Transverse colon (tissue), 4 donors: ENCODE results near the gene CRYGN. TPM values are rescaled to one million over a fixed set of nuclear protein-coding genes. Genes with fewer than 3 reads are reported as not detected.
A peak's percentile ranks its signal among the peaks of the same experiment; 100 is the strongest.

ENCODE experiments used
- DNase-seq: peaks from one replicate; pipeline ENCODE4 v3.0.0-alpha.2; 2019
- H3K27ac ChIP-seq, 4 donors: fragments of 200-600 bp; sonication (generic); 2 replicates each; pipeline ENCODE4 v1.5.1; 2016 to 2018; ENCODE audit warnings: inconsistent platforms in 4 of 4
- H3K27me3 ChIP-seq: fragments of 200-600 bp; sonication (generic); 2 replicates; pipeline ENCODE4 v1.5.1; 2017; ENCODE audit warnings: inconsistent platforms
- H3K36me3 ChIP-seq, 4 donors: fragments of 200-600 bp; sonication (generic); 2 replicates each; pipeline ENCODE4 v1.5.1; 2017 to 2019; ENCODE audit warnings: inconsistent platforms in 4 of 4
- H3K4me1 ChIP-seq, 4 donors: fragments of 200-600 bp; sonication (generic); 2 replicates each; pipeline ENCODE4 v1.5.1; 2017 to 2020; ENCODE audit warnings: inconsistent platforms in 4 of 4
- H3K4me3 ChIP-seq, 4 donors: fragments of 200-600 bp; sonication (generic); 1 replicate in 1 of 4; 2 replicates in 3 of 4; pipeline versions ENCODE4 v1.5.1 to v1.6.1; 2017 to 2019; ENCODE audit warnings: inconsistent platforms in 4 of 4
- H3K9me3 ChIP-seq, 2 donors: fragments of 200-600 bp; sonication (generic); 2 replicates each; pipeline ENCODE4 v1.5.1; 2017 to 2019; ENCODE audit warnings: inconsistent platforms in 2 of 2
- EP300 ChIP-seq: sonication (generic); formaldehyde crosslinking; IDR thresholded peaks from one replicate; pipeline ENCODE4 v1.6.1; 2017; ENCODE audit warnings: antibody characterized with exemption, low read depth
- POLR2A ChIP-seq: fragments of 450-650 bp; IDR thresholded peaks from one replicate; pipeline ENCODE4 v1.6.1; 2016; ENCODE audit warnings: antibody characterized with exemption, mild to moderate bottlenecking, moderate library complexity
- POLR2AphosphoS5 ChIP-seq, 3 donors: sonication (generic); formaldehyde crosslinking; IDR thresholded peaks; one replicate each; pipeline ENCODE4 v1.6.1; 2016; ENCODE audit warnings: antibody characterized with exemption in 3 of 3
- WGBS, 2 donors: methylation state at CpG; one replicate each; pipeline ENCODE4 v1.1.5; 2018; ENCODE audit warnings: low coverage in 1 of 2; 5-methylcytosine and 5-hydroxymethylcytosine counted together
- in situ Hi-C, 4 donors: fragments of 200-750 bp; cut with MboI; loops; one replicate each; pipeline versions ENCODE4 v1.15.0 to v1.15.1; 2017; ENCODE audit warnings: low sequenced_read_pairs in 3 of 4, low pct_ligation_motif_present in 1 of 4, low pct_unique_long_range_greater_than_20kb in 1 of 4
- intact Hi-C: fragments of 100-400 bp; cut with DNase I; formaldehyde crosslinking; loops from one replicate; pipeline ENCODE4 v1.15.1; 2023; ENCODE audit warnings: low total_unique reads
- total RNA-seq, 4 donors: library from RNA; depleted of rRNA; stranded (reverse); fragments of >200 nt; gene quantifications; one replicate each; pipeline ENCODE4 v1.1.0, GENCODE V29; 2016
- TF ChIP-seq, protein P1 (sequence below), 5 experiments: fragments of 200-600 bp in 3 of 5; fragments of 450-650 bp in 2 of 5; sonication (generic) in 3 of 5; IDR thresholded peaks; 1 replicate in 2 of 5; 2 replicates in 3 of 5; pipeline ENCODE4 v1.5.1; 2016 to 2017; ENCODE audit warnings: antibody characterized with exemption in 5 of 5, inconsistent platforms in 3 of 5, mild to moderate bottlenecking in 2 of 5, moderate library complexity in 1 of 5

CRYGN gene
- total RNA-seq, 4 donors from 2014 or later = not detected

DNA sequence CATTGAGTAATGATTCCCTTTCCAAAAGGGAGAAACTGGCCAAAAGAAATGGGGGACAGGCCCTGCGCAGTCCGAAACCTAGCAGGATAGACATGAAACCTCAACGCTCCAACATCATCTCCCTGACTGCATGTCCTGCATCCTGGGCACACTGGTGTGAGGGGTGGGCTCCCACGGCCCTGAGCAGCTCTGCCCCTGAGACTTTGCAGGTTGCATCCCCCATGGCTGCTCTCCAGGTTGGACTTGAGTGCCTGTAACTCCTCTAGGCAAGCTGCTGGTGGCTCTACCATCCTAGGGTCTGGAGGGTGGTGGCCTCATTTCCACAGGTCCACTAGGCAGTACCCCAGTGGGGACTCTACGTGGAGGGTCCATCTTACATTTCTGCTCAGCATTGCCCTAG, 16.3 kb upstream of the CRYGN start:
- Histone ChIP-seq H3K4me3 (no peak overlapping the region), H3K4me1 (peaks cover 17 to 24% (median 22%) of the 10 kb centered on the region in 4 donors), H3K27ac (no peak overlapping the region), H3K36me3 (no peaks in the 10 kb centered on the region), H3K9me3 (no peaks in the 10 kb centered on the region), H3K27me3 (no peaks in the 10 kb centered on the region)
- no peak for DNase-seq
- in situ Hi-C loops = loop anchor here in 1 of 4 donors (25.0 kb wide), 1 partner anchor 281 kb away; no protein-coding TSS in a partner anchor
- TF ChIP-seq POLR2A = no peak
- TF ChIP-seq EP300 = no peak
- TF ChIP-seq, protein P1, sequence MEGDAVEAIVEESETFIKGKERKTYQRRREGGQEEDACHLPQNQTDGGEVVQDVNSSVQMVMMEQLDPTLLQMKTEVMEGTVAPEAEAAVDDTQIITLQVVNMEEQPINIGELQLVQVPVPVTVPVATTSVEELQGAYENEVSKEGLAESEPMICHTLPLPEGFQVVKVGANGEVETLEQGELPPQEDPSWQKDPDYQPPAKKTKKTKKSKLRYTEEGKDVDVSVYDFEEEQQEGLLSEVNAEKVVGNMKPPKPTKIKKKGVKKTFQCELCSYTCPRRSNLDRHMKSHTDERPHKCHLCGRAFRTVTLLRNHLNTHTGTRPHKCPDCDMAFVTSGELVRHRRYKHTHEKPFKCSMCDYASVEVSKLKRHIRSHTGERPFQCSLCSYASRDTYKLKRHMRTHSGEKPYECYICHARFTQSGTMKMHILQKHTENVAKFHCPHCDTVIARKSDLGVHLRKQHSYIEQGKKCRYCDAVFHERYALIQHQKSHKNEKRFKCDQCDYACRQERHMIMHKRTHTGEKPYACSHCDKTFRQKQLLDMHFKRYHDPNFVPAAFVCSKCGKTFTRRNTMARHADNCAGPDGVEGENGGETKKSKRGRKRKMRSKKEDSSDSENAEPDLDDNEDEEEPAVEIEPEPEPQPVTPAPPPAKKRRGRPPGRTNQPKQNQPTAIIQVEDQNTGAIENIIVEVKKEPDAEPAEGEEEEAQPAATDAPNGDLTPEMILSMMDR (IDR thresholded peaks at IDR 0.05) = no peak
- no peak for TF ChIP-seq POLR2AphosphoS5 (IDR thresholded peaks at IDR 0.05)
- 80 to 91% methylated on average over 2 to 5 of the region's 5 CpGs for WGBS, 2 donors
- intact Hi-C loops = no loop called here

DNA sequence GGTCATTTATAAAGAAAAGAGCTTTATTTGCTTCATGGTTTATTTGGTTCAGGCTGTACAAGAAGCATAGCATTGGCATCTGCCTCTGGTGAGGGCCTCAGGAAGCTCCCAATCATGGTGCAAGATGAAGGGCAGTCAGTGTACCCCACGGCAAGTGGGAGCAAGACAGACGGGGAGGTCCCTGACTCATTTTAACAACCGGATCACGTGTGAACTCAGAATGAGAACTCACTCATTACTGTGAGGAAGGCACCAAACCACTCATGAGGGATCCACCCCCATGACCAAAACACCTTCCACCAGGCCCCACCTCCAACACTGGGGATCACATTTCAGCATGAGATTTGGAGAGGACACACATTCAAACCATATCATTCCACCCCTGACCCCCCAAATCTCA, 15.7 kb upstream of the CRYGN start:
- in situ Hi-C loops (loop anchor here in 1 of 4 donors (25.0 kb wide), 1 partner anchor 282 kb away; no protein-coding TSS in a partner anchor), intact Hi-C loops (no loop called here)
- Histone ChIP-seq H3K9me3 (no peaks in the 10 kb centered on the region), H3K4me1 (peaks cover 12 to 18% (median 16%) of the 10 kb centered on the region in 4 donors), H3K27me3 (no peaks in the 10 kb centered on the region), H3K36me3 (no peaks in the 10 kb centered on the region), H3K27ac (no peak overlapping the region), H3K4me3 (no peak overlapping the region)
- WGBS, 2 donors = 80% methylated on average over 4 of the region's 4 CpGs; no CpG with 5 or more reads in 1 of the 2 donors
- no peak for DNase-seq
- TF ChIP-seq EP300 (no peak), POLR2AphosphoS5 (IDR thresholded peaks at IDR 0.05) (no peak), POLR2A (no peak)
- TF ChIP-seq, protein P1 (IDR thresholded peaks at IDR 0.05) = no peak

DNA sequence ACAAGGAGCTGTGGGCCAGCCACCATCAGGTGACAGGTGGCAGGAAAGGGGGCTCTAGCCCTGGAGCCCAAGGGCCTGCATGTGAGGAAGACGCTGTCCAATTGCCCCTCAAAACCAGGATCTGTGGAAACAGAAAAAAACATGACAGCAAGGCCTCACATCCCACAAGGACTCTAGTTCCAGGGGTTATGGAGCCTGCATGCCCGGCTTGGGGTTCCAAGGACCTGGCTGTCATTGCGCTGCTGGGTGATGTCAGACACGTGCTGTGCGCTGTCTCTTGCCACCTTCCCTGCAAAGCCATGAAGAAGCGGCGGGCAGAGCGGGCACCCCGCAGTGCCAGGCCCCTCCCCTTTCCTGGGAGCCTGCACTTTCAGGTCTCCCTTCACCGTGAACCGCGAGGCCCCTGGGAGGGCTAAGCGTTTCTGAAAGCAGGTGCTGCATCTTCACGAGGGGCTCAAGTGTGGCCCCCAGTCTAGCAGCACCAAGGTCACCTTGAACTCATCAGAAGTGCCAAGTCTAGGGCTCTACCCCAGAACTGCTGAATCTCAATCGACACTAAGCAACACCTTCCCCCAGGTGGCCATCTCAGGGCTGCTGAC, 15.1 kb upstream of the CRYGN start:
- Histone ChIP-seq H3K4me3 (no peak overlapping the region), H3K36me3 (no peaks in the 10 kb centered on the region), H3K27ac (no peak overlapping the region), H3K9me3 (no peaks in the 10 kb centered on the region), H3K4me1 (peaks cover 8 to 12% (median 9%) of the 10 kb centered on the region in 4 donors), H3K27me3 (no peaks in the 10 kb centered on the region)
- in situ Hi-C loops (loop anchor here in 1 of 4 donors (25.0 kb wide), 1 partner anchor 282 kb away; no protein-coding TSS in a partner anchor), intact Hi-C loops (no loop called here)
- 80 to 95% methylated on average over 1 to 11 of the region's 15 CpGs for WGBS, 2 donors
- DNase-seq = no peak
- TF ChIP-seq, protein P1 (IDR thresholded peaks at IDR 0.05) = no peak
- TF ChIP-seq POLR2AphosphoS5 (IDR thresholded peaks at IDR 0.05) = no peak
- no peak for TF ChIP-seq EP300
- no peak for TF ChIP-seq POLR2A

DNA sequence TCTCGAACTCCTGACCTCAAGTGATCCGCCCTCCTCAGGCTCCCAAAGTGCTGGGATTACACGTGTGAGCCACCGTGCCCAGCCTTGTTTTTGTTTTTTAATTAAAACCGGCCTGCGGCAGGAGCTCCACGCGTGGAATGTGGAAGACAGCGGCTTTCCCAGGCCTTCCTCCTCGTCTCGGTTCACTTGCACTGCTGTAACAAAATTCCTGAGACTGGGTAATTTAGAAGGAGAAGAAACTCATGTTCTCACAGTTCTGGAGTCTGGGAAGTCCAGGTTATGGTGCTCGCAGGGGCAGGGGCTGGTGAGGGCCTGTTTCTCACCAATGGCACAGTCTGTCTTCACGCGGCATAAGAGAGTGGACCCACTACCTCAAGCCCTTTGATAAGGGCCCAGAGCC, 14.4 kb upstream of the CRYGN start:
- intact Hi-C loops = no loop called here
- Histone ChIP-seq H3K4me3 (no peak overlapping the region), H3K4me1 (peaks cover 4 to 5% (median 4%) of the 10 kb centered on the region in 4 donors), H3K27me3 (no peaks in the 10 kb centered on the region), H3K27ac (no peak overlapping the region), H3K9me3 (no peaks in the 10 kb centered on the region), H3K36me3 (no peaks in the 10 kb centered on the region)
- in situ Hi-C loops = loop anchor here in 1 of 4 donors (25.0 kb wide), 1 partner anchor 283 kb away; no protein-coding TSS in a partner anchor
- WGBS, 2 donors = 83 to 88% methylated on average over 5 to 14 of the region's 14 CpGs
- TF ChIP-seq, protein P1 (IDR thresholded peaks at IDR 0.05) = no peak
- TF ChIP-seq POLR2AphosphoS5 (IDR thresholded peaks at IDR 0.05) (no peak), EP300 (no peak), POLR2A (no peak)
- DNase-seq = peak; percentile 1
